ENCODE measurements around the gene LANCL3. TPM values are rescaled to one million over a fixed set of nuclear protein-coding genes. Genes with fewer than 3 reads are reported as not detected.
A peak's percentile ranks its signal among the peaks of the same experiment; 100 is the strongest.
"Not testable (repeated sequence)": the region's sequence is repeated elsewhere in the genome, so short reads cannot be mapped to it uniquely, and the experiment has no call there.

The LANCL3 gene
- total RNA-seq (0.84 and 0.87 TPM in 2 replicates), polyA plus RNA-seq (0.28 and 0.30 TPM in 2 replicates)

DNA sequence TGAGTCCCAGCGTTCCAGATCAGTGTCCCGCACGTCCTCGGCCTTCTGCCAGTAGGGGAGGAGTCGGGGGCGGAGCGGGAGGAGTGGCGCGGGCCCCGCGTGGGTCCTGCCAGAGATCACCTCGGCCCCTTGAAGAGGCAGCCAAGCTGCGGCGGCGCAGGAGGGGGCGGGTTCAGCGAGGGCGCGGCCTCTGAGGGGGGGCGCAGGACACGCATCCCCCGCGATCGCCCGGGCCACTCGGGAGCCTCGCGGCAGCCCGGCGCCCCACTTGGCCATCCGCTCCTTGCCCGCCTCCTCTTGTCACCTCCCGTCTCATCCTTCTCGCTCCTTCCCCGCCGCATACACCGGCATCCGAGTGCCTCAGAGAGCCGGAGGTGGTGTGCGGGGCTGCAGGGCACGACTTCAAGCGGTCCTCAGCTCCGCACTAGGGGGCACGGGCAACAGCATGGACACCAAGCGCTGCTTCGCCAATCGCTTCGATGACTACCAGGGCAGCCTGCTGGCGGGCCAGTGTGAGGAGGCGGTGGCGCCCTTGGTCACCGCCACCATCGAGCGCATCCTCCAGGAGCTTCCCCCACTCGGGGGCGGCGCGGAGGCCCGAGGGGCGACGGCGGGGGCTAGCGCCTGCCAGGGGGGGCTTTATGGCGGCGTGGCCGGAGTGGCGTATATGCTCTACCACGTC, at the start of gene LANCL3:
Gene LANCL3 (plus strand): TSS at position 236 of the 682 bp plus-strand sequence. CDS start 210 bp downstream, at position 446.
- H3K36me3 ChIP-seq (replicated peaks; ENCODE audit: insufficient read depth, low read depth); H3K27ac ChIP-seq; H3K9me3 ChIP-seq (ENCODE audit: low read depth); H2AFZ ChIP-seq; H3K4me3 ChIP-seq; H3K4me1 ChIP-seq (ENCODE audit: insufficient read depth); H3K79me2 ChIP-seq; H3K9me2 ChIP-seq (replicated peaks; ENCODE audit: insufficient read depth); H3K27me3 ChIP-seq; H4K20me1 ChIP-seq (ENCODE audit: insufficient read depth, poor library complexity, severe bottlenecking): not testable (repeated sequence)
- WGBS (ENCODE audit: low lambda C conversion rate, missing lambda C conversion rate), result 35% methylated on average over 21 of the region's 68 CpGs
- peak within 1 kb of the TSS; percentile 75 for H3K4me2 ChIP-seq
- DNase-seq (ENCODE audit: low spot score), result peak; percentile 22

GRCh38 chrX:37523673-37524072, 47.8 kb upstream of the LANCL3 start:
- H3K4me2 ChIP-seq; H3K9me2 ChIP-seq (replicated peaks; ENCODE audit: insufficient read depth); H4K20me1 ChIP-seq (ENCODE audit: insufficient read depth, poor library complexity, severe bottlenecking); H2AFZ ChIP-seq; H3K27ac ChIP-seq; H3K4me1 ChIP-seq (ENCODE audit: insufficient read depth); H3K9me3 ChIP-seq (ENCODE audit: low read depth); H3K4me3 ChIP-seq; DNase-seq (ENCODE audit: low spot score); H3K36me3 ChIP-seq (replicated peaks; ENCODE audit: insufficient read depth, low read depth); H3K27me3 ChIP-seq; H3K79me2 ChIP-seq: not testable (repeated sequence)
- 78% methylated on average over 3 of the region's 3 CpGs for WGBS (ENCODE audit: low lambda C conversion rate, missing lambda C conversion rate)

GRCh38 chrX:37541991-37542390, 29.5 kb upstream of the LANCL3 start:
- DNase-seq (ENCODE audit: low spot score), result no peak
- TF ChIP-seq EZH2phosphoT487 (IDR thresholded peaks at IDR 0.05; ENCODE audit: low read depth, severe bottlenecking, unreplicated experiment), result no peak
- TF ChIP-seq EZH2 (IDR thresholded peaks at IDR 0.05; ENCODE audit: borderline replicate concordance), result no peak
- H3K4me2 ChIP-seq, result no peak overlapping the region
- no peaks in the 10 kb centered on the region for H3K79me2 ChIP-seq
- H2AFZ ChIP-seq, result no peak overlapping the region
- no peaks in the 10 kb centered on the region for H3K4me1 ChIP-seq (ENCODE audit: insufficient read depth)
- H4K20me1 ChIP-seq (ENCODE audit: insufficient read depth, poor library complexity, severe bottlenecking), result no peaks in the 10 kb centered on the region
- 85% methylated on average over 11 of the region's 11 CpGs for WGBS (ENCODE audit: low lambda C conversion rate, missing lambda C conversion rate)
- H3K27me3 ChIP-seq, result no peaks in the 10 kb centered on the region
- no peaks in the 10 kb centered on the region for H3K9me2 ChIP-seq (replicated peaks; ENCODE audit: insufficient read depth)
- no peaks in the 10 kb centered on the region for H3K36me3 ChIP-seq (replicated peaks; ENCODE audit: insufficient read depth, low read depth)
- H3K4me3 ChIP-seq, result no peak overlapping the region
- H3K9me3 ChIP-seq (ENCODE audit: low read depth), result no peaks in the 10 kb centered on the region
- no peak overlapping the region for H3K27ac ChIP-seq

DNA sequence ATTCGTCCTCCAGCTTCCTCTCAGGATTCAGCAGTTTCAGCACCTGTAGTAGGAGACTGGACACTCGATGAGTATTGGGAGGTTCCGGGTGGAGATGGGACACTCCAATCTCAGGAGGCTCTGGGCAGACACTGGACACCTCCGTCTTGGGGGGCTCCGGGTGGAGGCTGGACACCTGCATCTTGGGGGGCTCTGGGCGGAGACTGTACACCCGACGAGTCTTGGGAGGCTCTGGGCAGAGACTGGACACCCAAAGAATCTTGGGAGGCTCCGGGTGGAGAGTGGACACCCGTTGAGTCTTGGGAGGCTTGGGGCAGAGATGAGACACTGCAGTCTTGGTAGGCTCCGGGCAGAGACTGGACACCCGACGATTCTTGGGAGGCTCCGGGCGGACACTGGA, 28.7 kb upstream of the LANCL3 start:
- Histone ChIP-seq H4K20me1 (ENCODE audit: insufficient read depth, poor library complexity, severe bottlenecking) (no peaks in the 10 kb centered on the region), H3K4me1 (ENCODE audit: insufficient read depth) (no peaks in the 10 kb centered on the region), H3K4me2 (no peak overlapping the region), H3K27me3 (no peaks in the 10 kb centered on the region), H3K9me2 (replicated peaks; ENCODE audit: insufficient read depth) (no peaks in the 10 kb centered on the region), H3K9me3 (ENCODE audit: low read depth) (no peaks in the 10 kb centered on the region), H3K4me3 (no peak overlapping the region), H3K27ac (no peak overlapping the region), H3K36me3 (replicated peaks; ENCODE audit: insufficient read depth, low read depth) (no peaks in the 10 kb centered on the region), H2AFZ (no peak overlapping the region), H3K79me2 (no peaks in the 10 kb centered on the region)
- no peak for TF ChIP-seq EZH2phosphoT487 (IDR thresholded peaks at IDR 0.05; ENCODE audit: low read depth, severe bottlenecking, unreplicated experiment)
- TF ChIP-seq CTCF (IDR thresholded peaks at IDR 0.05; ENCODE audit: poor library complexity), result no peak
- no peak for TF ChIP-seq EZH2 (IDR thresholded peaks at IDR 0.05; ENCODE audit: borderline replicate concordance)
- 88% methylated on average over 15 of the region's 15 CpGs for WGBS (ENCODE audit: low lambda C conversion rate, missing lambda C conversion rate)
- no peak for DNase-seq (ENCODE audit: low spot score)

DNA sequence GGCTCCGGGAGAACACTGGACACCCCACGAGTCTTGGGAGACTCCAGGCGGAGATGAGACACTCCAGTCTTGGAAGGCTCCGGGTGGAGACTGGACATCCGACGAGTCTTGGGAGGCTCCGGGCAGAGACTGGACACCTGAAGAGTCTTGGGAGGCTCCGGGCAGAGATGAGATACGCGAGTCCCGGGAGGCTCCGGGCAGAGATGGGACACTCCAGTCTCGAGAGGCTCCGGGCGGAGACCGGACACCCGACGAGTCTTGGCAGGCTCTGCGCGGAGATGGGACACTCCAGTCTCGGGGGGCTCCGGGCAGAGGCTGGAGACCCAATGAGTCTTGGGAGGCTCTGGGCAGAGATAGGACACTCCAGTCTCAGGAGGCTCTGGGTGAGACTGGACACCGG, 28.1 kb upstream of the LANCL3 start:
- Histone ChIP-seq H3K79me2 (no peaks in the 10 kb centered on the region), H3K27ac (no peak overlapping the region), H3K4me1 (ENCODE audit: insufficient read depth) (no peaks in the 10 kb centered on the region), H3K4me2 (no peak overlapping the region), H4K20me1 (ENCODE audit: insufficient read depth, poor library complexity, severe bottlenecking) (no peaks in the 10 kb centered on the region), H2AFZ (no peak overlapping the region), H3K9me2 (replicated peaks; ENCODE audit: insufficient read depth) (no peaks in the 10 kb centered on the region), H3K9me3 (ENCODE audit: low read depth) (no peaks in the 10 kb centered on the region), H3K27me3 (no peaks in the 10 kb centered on the region), H3K4me3 (no peak overlapping the region), H3K36me3 (replicated peaks; ENCODE audit: insufficient read depth, low read depth) (no peaks in the 10 kb centered on the region)
- 97% methylated on average over 22 of the region's 23 CpGs for WGBS (ENCODE audit: low lambda C conversion rate, missing lambda C conversion rate)
- DNase-seq (ENCODE audit: low spot score), result no peak
- TF ChIP-seq EZH2 (IDR thresholded peaks at IDR 0.05; ENCODE audit: borderline replicate concordance) (no peak), EZH2phosphoT487 (IDR thresholded peaks at IDR 0.05; ENCODE audit: low read depth, severe bottlenecking, unreplicated experiment) (no peak), CTCF (IDR thresholded peaks at IDR 0.05; ENCODE audit: poor library complexity) (no peak)

DNA sequence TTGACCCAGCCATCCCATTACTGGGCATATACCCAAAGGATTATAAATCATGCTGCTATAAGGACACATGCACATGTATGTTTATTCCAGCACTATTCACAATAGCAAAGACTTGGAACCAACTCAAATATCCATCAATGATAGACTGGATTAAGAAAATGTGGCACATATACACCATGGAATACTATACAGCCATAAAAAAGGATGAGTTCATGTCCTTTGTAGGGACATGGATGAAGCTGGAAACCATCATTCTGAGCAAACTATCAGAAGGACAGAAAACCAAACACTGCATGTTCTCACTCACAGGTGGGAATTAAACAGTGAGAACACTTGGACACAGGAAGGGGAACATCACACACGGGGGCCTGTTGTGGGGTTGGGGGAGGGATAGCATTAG, 26.9 kb upstream of the LANCL3 start:
- H4K20me1 ChIP-seq (ENCODE audit: insufficient read depth, poor library complexity, severe bottlenecking); H3K9me2 ChIP-seq (replicated peaks; ENCODE audit: insufficient read depth); H3K79me2 ChIP-seq; H2AFZ ChIP-seq; H3K27me3 ChIP-seq; H3K9me3 ChIP-seq (ENCODE audit: low read depth); H3K4me2 ChIP-seq; H3K4me3 ChIP-seq; H3K4me1 ChIP-seq (ENCODE audit: insufficient read depth); DNase-seq (ENCODE audit: low spot score); H3K36me3 ChIP-seq (replicated peaks; ENCODE audit: insufficient read depth, low read depth); H3K27ac ChIP-seq: not testable (repeated sequence)
- WGBS (ENCODE audit: low lambda C conversion rate, missing lambda C conversion rate), result 90% methylated on average over 1 of the region's 1 CpG

Measured in hepatocyte (in vitro differentiated cells).